Calu3 (cell line): ENCODE measurements around the gene XYLT2. TPM values are rescaled to one million over a fixed set of nuclear protein-coding genes. Genes with fewer than 3 reads are reported as not detected.

Experiments used
- BruUV-seq: library from RNA; stranded (reverse); fragments of 400-500 nt; replicated peaks from 2 replicates; lab custom pipeline; 2021; lab: Mats Ljungman, UMichigan
- CTCF ChIA-PET: fragments of 300-600 bp; sonication (Branson Sonifier 250); formaldehyde crosslinking; loops from one replicate; lab custom pipeline; 2022; ENCODE audit warnings: antibody characterized with exemption; lab: Charles Lee
- DNase-seq: peaks from one replicate; pipeline ENCODE4 v3.0.0; 2022
- H3K27ac Mint-ChIP-seq: one replicate; pipeline ENCODE4 v1.8.0; 2022; ENCODE audit warnings: mixed read lengths; ENCODE audit not compliant: unreplicated experiment
- H3K27me3 Mint-ChIP-seq: one replicate; pipeline ENCODE4 v1.8.0; 2022; ENCODE audit warnings: mixed read lengths; ENCODE audit not compliant: unreplicated experiment
- H3K36me3 Mint-ChIP-seq: one replicate; pipeline ENCODE4 v1.8.0; 2022; ENCODE audit warnings: mild to moderate bottlenecking, moderate library complexity, mixed read lengths; ENCODE audit not compliant: insufficient read depth, unreplicated experiment
- H3K4me1 Mint-ChIP-seq: one replicate; pipeline ENCODE4 v1.8.0; 2022; ENCODE audit warnings: mild to moderate bottlenecking, low read depth, mixed read lengths; ENCODE audit not compliant: unreplicated experiment
- H3K4me3 Mint-ChIP-seq: one replicate; pipeline ENCODE4 v1.8.0; 2022; ENCODE audit warnings: mild to moderate bottlenecking, low read depth, moderate library complexity, mixed read lengths; ENCODE audit not compliant: unreplicated experiment
- H3K9me3 Mint-ChIP-seq: one replicate; pipeline ENCODE4 v1.8.0; 2022; ENCODE audit warnings: low read depth, mixed read lengths; ENCODE audit not compliant: unreplicated experiment
- CTCF ChIP-seq: fragments of 200-600 bp; IDR thresholded peaks from one replicate; pipeline ENCODE4 v1.8.0; 2022; ENCODE audit warnings: antibody characterized with exemption; ENCODE audit not compliant: unreplicated experiment
- intact Hi-C: fragments of 100-400 bp; cut with micrococcal nuclease; formaldehyde crosslinking; loops from one replicate; pipeline ENCODE4 v1.10.0; 2022; ENCODE audit not compliant: unreplicated experiment
- total RNA-seq: library from RNA; stranded (reverse); gene quantifications from 2 replicates; pipeline ENCODE4 v1.2.3, GENCODE V29; 2022

Gene XYLT2
- total RNA-seq, 1 experiment from 2014 or later: 44.3 TPM

- no peaks in the 10 kb centered on the region for H3K4me1 Mint-ChIP-seq
- DNase-seq: no peak
- no peak overlapping the region for H3K27ac Mint-ChIP-seq
- CTCF ChIA-PET: no interaction called here
- intact Hi-C loops: no loop called here
- no peaks in the 10 kb centered on the region for H3K9me3 Mint-ChIP-seq
- no TSS peak for BruUV-seq
- no peaks in the 10 kb centered on the region for H3K27me3 Mint-ChIP-seq
- no peak overlapping the region for H3K4me3 Mint-ChIP-seq
- no peak for TF ChIP-seq CTCF
- peaks cover 37% of the 10 kb centered on the region for H3K36me3 Mint-ChIP-seq
Observed at GRCh38 chr17:50353600-50354195, 7.8 kb downstream of the XYLT2 start.

- no peak for DNase-seq
- TF ChIP-seq CTCF: no peak
- no peaks in the 10 kb centered on the region for H3K27me3 Mint-ChIP-seq
- H3K27ac Mint-ChIP-seq: no peak overlapping the region
- no peaks in the 10 kb centered on the region for H3K9me3 Mint-ChIP-seq
- CTCF ChIA-PET: no interaction called here
- no peak overlapping the region for H3K4me3 Mint-ChIP-seq
- intact Hi-C loops: no loop called here
- H3K4me1 Mint-ChIP-seq: no peaks in the 10 kb centered on the region
- peaks cover 42% of the 10 kb centered on the region for H3K36me3 Mint-ChIP-seq
- BruUV-seq: no TSS peak
Observed at GRCh38 chr17:50354198-50354597, 8.3 kb downstream of the XYLT2 start.

- BruUV-seq: no TSS peak
- no peak for DNase-seq
- CTCF ChIA-PET: no interaction called here
- no peak for TF ChIP-seq CTCF
- Mint-ChIP-seq H3K9me3 (no peaks in the 10 kb centered on the region), H3K27me3 (no peaks in the 10 kb centered on the region), H3K4me1 (no peaks in the 10 kb centered on the region), H3K27ac (no peak overlapping the region), H3K4me3 (no peak overlapping the region), H3K36me3 (peaks cover 44% of the 10 kb centered on the region)
- intact Hi-C loops: no loop called here
Observed at GRCh38 chr17:50354776-50355175, 8.8 kb downstream of the XYLT2 start.

- DNase-seq: no peak
- TF ChIP-seq CTCF: no peak
- intact Hi-C loops: no loop called here
- Mint-ChIP-seq H3K27me3 (no peaks in the 10 kb centered on the region), H3K36me3 (peaks cover 44% of the 10 kb centered on the region), H3K27ac (no peak overlapping the region), H3K4me3 (no peak overlapping the region), H3K4me1 (no peaks in the 10 kb centered on the region), H3K9me3 (no peaks in the 10 kb centered on the region)
- CTCF ChIA-PET: interaction anchor here (0.5 kb wide), 1 partner anchor 156 kb away, joined by 4 read pairs; no protein-coding TSS in a partner anchor
- no TSS peak for BruUV-seq
Observed at GRCh38 chr17:50355336-50355700, 9.4 kb downstream of the XYLT2 start.
